Measurements from ENCODE around the gene SPC24.
"Not testable (repeated sequence)": the region's sequence is repeated elsewhere in the genome, so short reads cannot be mapped to it uniquely, and the experiment has no call there.

SPC24 gene

GRCh38 chr19:11098327-11098726, 57.3 kb downstream of the SPC24 start:
- no peak for DNase-seq (ENCODE audit: low read depth in 3 of 3, low spot score in 1 of 3)

- not testable (repeated sequence) for DNase-seq (ENCODE audit: low read depth in 3 of 3, low spot score in 1 of 3)
These were observed 58.2 kb downstream of the SPC24 start for GRCh38 chr19:11097367-11097766.

DNA sequence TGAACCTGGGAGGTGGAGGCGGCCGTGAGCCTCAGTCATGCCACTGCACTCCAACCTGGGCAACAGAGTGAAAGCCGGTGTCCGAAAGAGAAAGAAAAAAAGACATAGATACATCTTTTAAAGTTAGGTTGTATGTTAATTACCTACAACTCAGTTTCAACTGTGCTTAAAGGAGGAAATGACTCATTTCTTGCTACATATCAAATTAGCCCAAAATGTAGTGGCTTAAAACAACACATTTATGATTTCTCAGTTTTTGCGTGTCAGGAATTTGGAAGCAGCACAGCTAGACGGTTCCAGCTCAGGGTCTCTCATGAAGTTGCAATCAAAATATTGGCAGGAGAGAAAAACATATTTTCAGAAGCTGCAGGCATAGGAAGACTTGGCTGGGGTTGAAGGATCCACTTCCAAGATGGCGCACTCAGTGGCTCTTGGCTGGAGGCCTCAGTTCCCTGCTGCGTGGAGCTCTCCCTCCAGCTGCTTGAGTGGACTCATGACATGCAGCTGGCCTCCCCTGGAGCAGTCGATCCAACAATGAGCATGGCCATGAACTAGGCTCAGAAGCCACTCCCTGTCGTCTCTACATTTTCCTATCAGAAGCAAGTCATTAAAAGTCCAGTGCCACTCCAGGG, 59.3 kb downstream of the SPC24 start:
- DNase-seq (ENCODE audit: low read depth in 3 of 3, low spot score in 1 of 3): no peak

Data from stimulated activated CD4-positive, alpha-beta T cell treated with anti-CD3 and anti-CD28 coated beads, TNF-alpha, amount 100 ng/mL, for 1 hour (primary cell).